ENCODE data around the gene SPDYC. TPM values are rescaled to one million over a fixed set of nuclear protein-coding genes. Genes with fewer than 3 reads are reported as not detected.

SPDYC gene
- total and polyA plus RNA-seq, 2 experiments from 2014 or later = 0.27 TPM; not detected in 1

DNA sequence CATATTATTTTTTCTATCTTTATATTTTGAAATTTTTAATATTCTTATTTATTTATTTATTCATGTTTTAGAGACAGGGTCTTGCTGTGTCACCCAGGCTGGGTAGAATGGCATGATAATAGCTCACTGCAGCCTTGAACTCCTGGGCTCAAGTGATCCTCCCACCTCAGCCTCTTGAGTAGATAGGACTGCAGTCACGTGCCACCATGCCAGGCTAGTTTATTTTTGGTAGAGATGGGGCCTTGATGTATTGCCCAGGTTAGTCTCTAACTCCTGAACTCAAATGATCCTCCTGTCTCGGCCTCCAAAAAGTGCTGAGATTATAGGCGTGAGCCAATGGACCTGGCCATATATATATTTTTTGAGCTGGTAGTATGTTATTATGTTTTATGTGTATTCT is 2.4 kb upstream of the SPDYC start (continued):
- no peak for TF ChIP-seq ZNF331 (CRISPR knock-in tag; IDR thresholded peaks at IDR 0.05; ENCODE audit: low read depth)
- TF ChIP-seq EZH2phosphoT487 (IDR thresholded peaks at IDR 0.05; ENCODE audit: unreplicated experiment) = no peak
- TF ChIP-seq ZNF114 (CRISPR knock-in tag; IDR thresholded peaks at IDR 0.05) = no peak
- TF ChIP-seq POLR2AphosphoS5 (IDR thresholded peaks at IDR 0.05; ENCODE audit: low read depth) = no peak

DNA sequence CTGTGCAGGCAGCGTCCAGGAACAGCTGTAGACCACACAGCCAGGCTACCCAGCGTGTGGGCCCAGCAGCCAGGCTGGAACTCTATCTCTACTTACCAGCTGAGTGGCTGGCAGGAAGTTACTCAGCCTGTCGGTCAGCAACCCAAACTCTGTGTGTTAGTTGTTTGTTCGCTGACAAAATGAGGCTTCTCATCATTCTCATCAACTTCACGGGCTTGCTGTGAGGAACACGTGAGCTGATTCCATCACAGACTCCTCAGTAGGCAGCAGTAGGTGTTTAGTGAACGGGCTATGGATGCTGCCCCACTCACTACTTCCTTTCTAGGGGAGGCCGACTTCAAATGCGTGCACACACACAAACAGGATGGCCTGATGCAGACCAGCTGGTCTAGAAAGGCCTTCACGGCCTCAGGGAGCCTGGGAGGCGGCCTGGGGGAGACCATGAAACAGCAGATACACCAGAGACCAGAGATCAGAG is 830 bp upstream of the SPDYC start:
- H3K9me2 ChIP-seq (ENCODE audit: insufficient read depth) = no peaks in the 10 kb centered on the region
- TF ChIP-seq, protein P1, sequence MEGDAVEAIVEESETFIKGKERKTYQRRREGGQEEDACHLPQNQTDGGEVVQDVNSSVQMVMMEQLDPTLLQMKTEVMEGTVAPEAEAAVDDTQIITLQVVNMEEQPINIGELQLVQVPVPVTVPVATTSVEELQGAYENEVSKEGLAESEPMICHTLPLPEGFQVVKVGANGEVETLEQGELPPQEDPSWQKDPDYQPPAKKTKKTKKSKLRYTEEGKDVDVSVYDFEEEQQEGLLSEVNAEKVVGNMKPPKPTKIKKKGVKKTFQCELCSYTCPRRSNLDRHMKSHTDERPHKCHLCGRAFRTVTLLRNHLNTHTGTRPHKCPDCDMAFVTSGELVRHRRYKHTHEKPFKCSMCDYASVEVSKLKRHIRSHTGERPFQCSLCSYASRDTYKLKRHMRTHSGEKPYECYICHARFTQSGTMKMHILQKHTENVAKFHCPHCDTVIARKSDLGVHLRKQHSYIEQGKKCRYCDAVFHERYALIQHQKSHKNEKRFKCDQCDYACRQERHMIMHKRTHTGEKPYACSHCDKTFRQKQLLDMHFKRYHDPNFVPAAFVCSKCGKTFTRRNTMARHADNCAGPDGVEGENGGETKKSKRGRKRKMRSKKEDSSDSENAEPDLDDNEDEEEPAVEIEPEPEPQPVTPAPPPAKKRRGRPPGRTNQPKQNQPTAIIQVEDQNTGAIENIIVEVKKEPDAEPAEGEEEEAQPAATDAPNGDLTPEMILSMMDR (conservative IDR thresholded peaks at IDR 0.05; ENCODE audit: low read depth in 2 of 2) = no peak
- TF ChIP-seq JUNB (IDR thresholded peaks at IDR 0.05; ENCODE audit: unreplicated experiment) (no peak), STAT1 (IDR thresholded peaks at IDR 0.05; ENCODE audit: unreplicated experiment) (no peak), EZH2phosphoT487 (IDR thresholded peaks at IDR 0.05; ENCODE audit: unreplicated experiment) (no peak), CREB1 (CRISPR knock-in tag; IDR thresholded peaks at IDR 0.05; ENCODE audit: low read depth) (no peak), NANOG (IDR thresholded peaks at IDR 0.05; ENCODE audit: borderline replicate concordance) (no peak), ZNF114 (CRISPR knock-in tag; IDR thresholded peaks at IDR 0.05) (no peak), POLR2AphosphoS5 (IDR thresholded peaks at IDR 0.05; ENCODE audit: low read depth) (no peak), EZH2 (IDR thresholded peaks at IDR 0.05; ENCODE audit: low read depth, unreplicated experiment) (no peak), ZNF331 (CRISPR knock-in tag; IDR thresholded peaks at IDR 0.05; ENCODE audit: low read depth) (no peak)
- TF ChIP-seq, protein P2, sequence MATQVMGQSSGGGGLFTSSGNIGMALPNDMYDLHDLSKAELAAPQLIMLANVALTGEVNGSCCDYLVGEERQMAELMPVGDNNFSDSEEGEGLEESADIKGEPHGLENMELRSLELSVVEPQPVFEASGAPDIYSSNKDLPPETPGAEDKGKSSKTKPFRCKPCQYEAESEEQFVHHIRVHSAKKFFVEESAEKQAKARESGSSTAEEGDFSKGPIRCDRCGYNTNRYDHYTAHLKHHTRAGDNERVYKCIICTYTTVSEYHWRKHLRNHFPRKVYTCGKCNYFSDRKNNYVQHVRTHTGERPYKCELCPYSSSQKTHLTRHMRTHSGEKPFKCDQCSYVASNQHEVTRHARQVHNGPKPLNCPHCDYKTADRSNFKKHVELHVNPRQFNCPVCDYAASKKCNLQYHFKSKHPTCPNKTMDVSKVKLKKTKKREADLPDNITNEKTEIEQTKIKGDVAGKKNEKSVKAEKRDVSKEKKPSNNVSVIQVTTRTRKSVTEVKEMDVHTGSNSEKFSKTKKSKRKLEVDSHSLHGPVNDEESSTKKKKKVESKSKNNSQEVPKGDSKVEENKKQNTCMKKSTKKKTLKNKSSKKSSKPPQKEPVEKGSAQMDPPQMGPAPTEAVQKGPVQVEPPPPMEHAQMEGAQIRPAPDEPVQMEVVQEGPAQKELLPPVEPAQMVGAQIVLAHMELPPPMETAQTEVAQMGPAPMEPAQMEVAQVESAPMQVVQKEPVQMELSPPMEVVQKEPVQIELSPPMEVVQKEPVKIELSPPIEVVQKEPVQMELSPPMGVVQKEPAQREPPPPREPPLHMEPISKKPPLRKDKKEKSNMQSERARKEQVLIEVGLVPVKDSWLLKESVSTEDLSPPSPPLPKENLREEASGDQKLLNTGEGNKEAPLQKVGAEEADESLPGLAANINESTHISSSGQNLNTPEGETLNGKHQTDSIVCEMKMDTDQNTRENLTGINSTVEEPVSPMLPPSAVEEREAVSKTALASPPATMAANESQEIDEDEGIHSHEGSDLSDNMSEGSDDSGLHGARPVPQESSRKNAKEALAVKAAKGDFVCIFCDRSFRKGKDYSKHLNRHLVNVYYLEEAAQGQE (IDR thresholded peaks at IDR 0.05; ENCODE audit: unreplicated experiment) = no peak
- TF ChIP-seq, protein P3, sequence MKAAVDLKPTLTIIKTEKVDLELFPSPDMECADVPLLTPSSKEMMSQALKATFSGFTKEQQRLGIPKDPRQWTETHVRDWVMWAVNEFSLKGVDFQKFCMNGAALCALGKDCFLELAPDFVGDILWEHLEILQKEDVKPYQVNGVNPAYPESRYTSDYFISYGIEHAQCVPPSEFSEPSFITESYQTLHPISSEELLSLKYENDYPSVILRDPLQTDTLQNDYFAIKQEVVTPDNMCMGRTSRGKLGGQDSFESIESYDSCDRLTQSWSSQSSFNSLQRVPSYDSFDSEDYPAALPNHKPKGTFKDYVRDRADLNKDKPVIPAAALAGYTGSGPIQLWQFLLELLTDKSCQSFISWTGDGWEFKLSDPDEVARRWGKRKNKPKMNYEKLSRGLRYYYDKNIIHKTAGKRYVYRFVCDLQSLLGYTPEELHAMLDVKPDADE (IDR thresholded peaks at IDR 0.05) = no peak
- TF ChIP-seq, protein P4, sequence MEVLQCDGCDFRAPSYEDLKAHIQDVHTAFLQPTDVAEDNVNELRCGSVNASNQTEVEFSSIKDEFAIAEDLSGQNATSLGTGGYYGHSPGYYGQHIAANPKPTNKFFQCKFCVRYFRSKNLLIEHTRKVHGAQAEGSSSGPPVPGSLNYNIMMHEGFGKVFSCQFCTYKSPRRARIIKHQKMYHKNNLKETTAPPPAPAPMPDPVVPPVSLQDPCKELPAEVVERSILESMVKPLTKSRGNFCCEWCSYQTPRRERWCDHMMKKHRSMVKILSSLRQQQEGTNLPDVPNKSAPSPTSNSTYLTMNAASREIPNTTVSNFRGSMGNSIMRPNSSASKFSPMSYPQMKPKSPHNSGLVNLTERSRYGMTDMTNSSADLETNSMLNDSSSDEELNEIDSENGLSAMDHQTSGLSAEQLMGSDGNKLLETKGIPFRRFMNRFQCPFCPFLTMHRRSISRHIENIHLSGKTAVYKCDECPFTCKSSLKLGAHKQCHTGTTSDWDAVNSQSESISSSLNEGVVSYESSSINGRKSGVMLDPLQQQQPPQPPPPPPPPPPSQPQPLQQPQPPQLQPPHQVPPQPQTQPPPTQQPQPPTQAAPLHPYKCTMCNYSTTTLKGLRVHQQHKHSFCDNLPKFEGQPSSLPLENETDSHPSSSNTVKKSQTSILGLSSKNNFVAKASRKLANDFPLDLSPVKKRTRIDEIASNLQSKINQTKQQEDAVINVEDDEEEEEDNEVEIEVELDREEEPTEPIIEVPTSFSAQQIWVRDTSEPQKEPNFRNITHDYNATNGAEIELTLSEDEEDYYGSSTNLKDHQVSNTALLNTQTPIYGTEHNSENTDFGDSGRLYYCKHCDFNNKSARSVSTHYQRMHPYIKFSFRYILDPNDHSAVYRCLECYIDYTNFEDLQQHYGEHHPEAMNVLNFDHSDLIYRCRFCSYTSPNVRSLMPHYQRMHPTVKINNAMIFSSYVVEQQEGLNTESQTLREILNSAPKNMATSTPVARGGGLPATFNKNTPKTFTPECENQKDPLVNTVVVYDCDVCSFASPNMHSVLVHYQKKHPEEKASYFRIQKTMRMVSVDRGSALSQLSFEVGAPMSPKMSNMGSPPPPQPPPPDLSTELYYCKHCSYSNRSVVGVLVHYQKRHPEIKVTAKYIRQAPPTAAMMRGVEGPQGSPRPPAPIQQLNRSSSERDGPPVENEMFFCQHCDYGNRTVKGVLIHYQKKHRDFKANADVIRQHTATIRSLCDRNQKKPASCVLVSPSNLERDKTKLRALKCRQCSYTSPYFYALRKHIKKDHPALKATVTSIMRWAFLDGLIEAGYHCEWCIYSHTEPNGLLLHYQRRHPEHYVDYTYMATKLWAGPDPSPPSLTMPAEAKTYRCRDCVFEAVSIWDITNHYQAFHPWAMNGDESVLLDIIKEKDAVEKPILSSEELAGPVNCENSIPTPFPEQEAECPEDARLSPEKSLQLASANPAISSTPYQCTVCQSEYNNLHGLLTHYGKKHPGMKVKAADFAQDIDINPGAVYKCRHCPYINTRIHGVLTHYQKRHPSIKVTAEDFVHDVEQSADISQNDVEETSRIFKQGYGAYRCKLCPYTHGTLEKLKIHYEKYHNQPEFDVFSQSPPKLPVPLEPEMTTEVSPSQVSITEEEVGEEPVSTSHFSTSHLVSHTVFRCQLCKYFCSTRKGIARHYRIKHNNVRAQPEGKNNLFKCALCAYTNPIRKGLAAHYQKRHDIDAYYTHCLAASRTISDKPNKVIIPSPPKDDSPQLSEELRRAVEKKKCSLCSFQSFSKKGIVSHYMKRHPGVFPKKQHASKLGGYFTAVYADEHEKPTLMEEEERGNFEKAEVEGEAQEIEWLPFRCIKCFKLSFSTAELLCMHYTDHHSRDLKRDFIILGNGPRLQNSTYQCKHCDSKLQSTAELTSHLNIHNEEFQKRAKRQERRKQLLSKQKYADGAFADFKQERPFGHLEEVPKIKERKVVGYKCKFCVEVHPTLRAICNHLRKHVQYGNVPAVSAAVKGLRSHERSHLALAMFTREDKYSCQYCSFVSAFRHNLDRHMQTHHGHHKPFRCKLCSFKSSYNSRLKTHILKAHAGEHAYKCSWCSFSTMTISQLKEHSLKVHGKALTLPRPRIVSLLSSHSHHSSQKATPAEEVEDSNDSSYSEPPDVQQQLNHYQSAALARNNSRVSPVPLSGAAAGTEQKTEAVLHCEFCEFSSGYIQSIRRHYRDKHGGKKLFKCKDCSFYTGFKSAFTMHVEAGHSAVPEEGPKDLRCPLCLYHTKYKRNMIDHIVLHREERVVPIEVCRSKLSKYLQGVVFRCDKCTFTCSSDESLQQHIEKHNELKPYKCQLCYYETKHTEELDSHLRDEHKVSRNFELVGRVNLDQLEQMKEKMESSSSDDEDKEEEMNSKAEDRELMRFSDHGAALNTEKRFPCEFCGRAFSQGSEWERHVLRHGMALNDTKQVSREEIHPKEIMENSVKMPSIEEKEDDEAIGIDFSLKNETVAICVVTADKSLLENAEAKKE (CRISPR knock-in tag; IDR thresholded peaks at IDR 0.05) = no peak
- no peak overlapping the region for H3K4me3 Mint-ChIP-seq
- H4K20me1 ChIP-seq (replicated peaks; ENCODE audit: insufficient read depth) = no peaks in the 10 kb centered on the region
- H3K4me1 ChIP-seq (ENCODE audit: insufficient read depth) = peaks cover 4% of the 10 kb centered on the region
- ATAC-seq = no peak
- H3K9me3 Mint-ChIP-seq = no peaks in the 10 kb centered on the region
- no peak overlapping the region for H3K4me3 ChIP-seq
- no peaks in the 10 kb centered on the region for H3K36me3 ChIP-seq (ENCODE audit: insufficient read depth)
- no peaks in the 10 kb centered on the region for H3F3A ChIP-seq (replicated peaks; ENCODE audit: low read depth)
- no peak overlapping the region for H3K27ac ChIP-seq (ENCODE audit: low read depth)
- no peak overlapping the region; the same call in 1 of the 2 replicates for H3K27ac Mint-ChIP-seq
- H3K79me2 ChIP-seq (replicated peaks; ENCODE audit: insufficient read depth) = no peaks in the 10 kb centered on the region
- H3K27me3 Mint-ChIP-seq (ENCODE audit: insufficient read depth, low read depth, poor library complexity) = peaks cover 10% of the 10 kb centered on the region
- no peaks in the 10 kb centered on the region for H3K36me3 Mint-ChIP-seq (ENCODE audit: low read depth)
- H2AFZ ChIP-seq = peak overlapping the region; percentile 90; the same call in 1 of the 2 replicates
- H3K27me3 ChIP-seq (ENCODE audit: insufficient read depth) = no peaks in the 10 kb centered on the region
- no peak overlapping the region for H3K4me2 ChIP-seq
- no peak for DNase-seq (ENCODE audit: low spot score)
- peaks cover 14% of the 10 kb centered on the region for H3K4me1 Mint-ChIP-seq
